Mesendoderm (in vitro differentiated cells): ENCODE data around the gene C1RL.
"Not testable (repeated sequence)": the region's sequence is repeated elsewhere in the genome, so short reads cannot be mapped to it uniquely, and the experiment has no call there.

ENCODE experiments used
- DNase-seq: peaks from one replicate; pipeline ENCODE4 v3.0.0; 2013
- H2AK5ac ChIP-seq: 2 replicates; pipeline ENCODE4 v1.6.1; 2013; ENCODE audit warnings: low read length, inconsistent platforms
- H2BK120ac ChIP-seq: 2 replicates; pipeline ENCODE4 v1.6.1; 2013; ENCODE audit warnings: low read depth, mild to moderate bottlenecking, low read length, moderate library complexity, mixed read lengths
- H2BK15ac ChIP-seq: replicated peaks from 2 replicates; pipeline ENCODE4 v1.6.1; 2013; ENCODE audit warnings: low read depth, mild to moderate bottlenecking, moderate library complexity
- H2BK5ac ChIP-seq: 2 replicates; pipeline ENCODE4 v1.6.1; 2013; ENCODE audit warnings: low read length, inconsistent platforms
- H3K18ac ChIP-seq: 2 replicates; pipeline ENCODE4 v1.6.1; 2013; ENCODE audit warnings: mild to moderate bottlenecking, low read length, mixed read lengths
- H3K23ac ChIP-seq: one replicate; pipeline ENCODE4 v1.6.1; 2013; ENCODE audit warnings: low read length
- H3K27ac ChIP-seq: 2 replicates; pipeline ENCODE4 v1.5.1; 2013; ENCODE audit warnings: low read depth, mild to moderate bottlenecking, inconsistent platforms, low read length, moderate library complexity
- H3K27me3 ChIP-seq: 2 replicates; pipeline ENCODE4 v1.6.1; 2013; ENCODE audit warnings: low read length, control low read depth, mild to moderate bottlenecking, inconsistent platforms; ENCODE audit not compliant: insufficient read depth, poor library complexity
- H3K36me3 ChIP-seq: 2 replicates; pipeline ENCODE4 v1.6.1; 2013; ENCODE audit warnings: low read length, inconsistent platforms; ENCODE audit not compliant: control insufficient read depth, insufficient read depth
- H3K4ac ChIP-seq: one replicate; pipeline ENCODE4 v1.6.1; 2013; ENCODE audit warnings: low read depth, mild to moderate bottlenecking, low read length, moderate library complexity
- H3K4me1 ChIP-seq: 2 replicates; pipeline ENCODE4 v1.6.1; 2013; ENCODE audit warnings: low read depth, low read length, inconsistent platforms; ENCODE audit not compliant: control insufficient read depth
- H3K4me2 ChIP-seq: 2 replicates; pipeline ENCODE4 v1.6.1; 2013; ENCODE audit warnings: low read length
- H3K4me3 ChIP-seq: 2 replicates; pipeline ENCODE4 v1.5.1; 2013; ENCODE audit warnings: mild to moderate bottlenecking, low read length
- H3K56ac ChIP-seq: one replicate; pipeline ENCODE4 v1.6.1; 2013; ENCODE audit warnings: low read length
- H3K79me1 ChIP-seq: 2 replicates; pipeline ENCODE4 v1.6.1; 2013; ENCODE audit warnings: low read length, inconsistent platforms
- H3K79me2 ChIP-seq: 2 replicates; pipeline ENCODE4 v1.6.1; 2013; ENCODE audit warnings: mild to moderate bottlenecking, low read length; ENCODE audit not compliant: control insufficient read depth, insufficient read depth
- H3K9ac ChIP-seq: 2 replicates; pipeline ENCODE4 v1.6.1; 2013; ENCODE audit warnings: low read length, inconsistent platforms
- H4K5ac ChIP-seq: one replicate; pipeline ENCODE4 v1.6.1; 2013; ENCODE audit warnings: low read length
- H4K8ac ChIP-seq: one replicate; pipeline ENCODE4 v1.6.1; 2013; ENCODE audit warnings: low read depth, mild to moderate bottlenecking, control low read depth, low read length, moderate library complexity
- WGBS: extraction: QIAGEN DNeasy Blood & Tissue Kit; methylation state at CpG from one replicate; pipeline ENCODE4 v1.1.7; 2013; ENCODE audit warnings: low lambda C conversion rate, missing lambda C conversion rate; ENCODE audit not compliant: insufficient coverage; ENCODE audit errors: extremely low coverage; 5-methylcytosine and 5-hydroxymethylcytosine counted together

The C1RL gene

DNA sequence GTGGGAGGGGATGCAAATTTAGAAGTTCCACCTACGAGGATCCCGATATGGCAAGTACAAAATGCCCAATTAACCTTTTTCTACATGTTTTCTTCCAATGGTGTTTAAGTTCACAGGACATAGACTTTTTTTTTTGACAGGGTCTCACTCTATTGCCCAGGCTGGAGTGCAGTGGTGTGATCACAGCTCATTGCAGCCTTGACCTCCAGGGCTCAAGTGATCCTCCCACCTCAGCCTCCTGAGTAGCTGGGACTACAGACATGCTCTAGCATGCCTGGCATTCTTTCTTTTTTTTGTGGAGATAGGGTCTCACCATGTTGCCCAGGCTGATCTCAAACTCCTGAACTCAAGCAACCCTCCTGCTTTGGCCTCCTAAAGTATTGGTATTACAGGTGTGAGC, 53.3 kb downstream of the C1RL start:
- H4K8ac ChIP-seq, H3K79me2 ChIP-seq: not testable (repeated sequence)
- WGBS = no CpG with 5 or more reads among the region's 2 CpGs

DNA sequence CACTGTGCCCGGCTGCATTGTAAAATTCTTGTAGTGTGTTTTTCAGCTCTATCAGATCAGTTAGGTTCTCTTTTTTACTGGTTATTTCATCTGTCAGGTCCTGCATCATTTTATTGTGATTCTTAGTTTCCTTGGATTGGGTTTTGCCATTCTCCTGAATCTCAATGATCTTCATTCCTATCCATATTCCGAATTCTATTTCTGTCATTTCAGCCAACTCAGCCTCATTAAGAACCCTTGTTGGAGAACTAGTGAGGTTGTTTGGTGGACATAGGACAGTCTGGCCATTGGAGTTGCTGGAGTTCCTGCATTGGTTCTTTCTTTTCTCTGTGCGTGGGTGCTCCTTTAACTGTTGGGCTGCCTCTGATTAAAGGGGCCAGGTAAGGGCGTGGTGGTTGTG, 54.1 kb downstream of the C1RL start:
- WGBS = no CpG with 5 or more reads among the region's 4 CpGs
- DNase-seq = no peak

More for the DNA sequence above, 53.3 kb downstream of the C1RL start:
- H3K9ac ChIP-seq, H3K4ac ChIP-seq, H2BK15ac ChIP-seq, H3K18ac ChIP-seq, H3K56ac ChIP-seq, H4K5ac ChIP-seq, H3K27ac ChIP-seq, H3K4me2 ChIP-seq, DNase-seq, H3K36me3 ChIP-seq, H3K4me1 ChIP-seq, H3K23ac ChIP-seq, H3K4me3 ChIP-seq, H3K79me1 ChIP-seq, H2BK5ac ChIP-seq, H2AK5ac ChIP-seq, H3K27me3 ChIP-seq, H2BK120ac ChIP-seq: not testable (repeated sequence)

DNA sequence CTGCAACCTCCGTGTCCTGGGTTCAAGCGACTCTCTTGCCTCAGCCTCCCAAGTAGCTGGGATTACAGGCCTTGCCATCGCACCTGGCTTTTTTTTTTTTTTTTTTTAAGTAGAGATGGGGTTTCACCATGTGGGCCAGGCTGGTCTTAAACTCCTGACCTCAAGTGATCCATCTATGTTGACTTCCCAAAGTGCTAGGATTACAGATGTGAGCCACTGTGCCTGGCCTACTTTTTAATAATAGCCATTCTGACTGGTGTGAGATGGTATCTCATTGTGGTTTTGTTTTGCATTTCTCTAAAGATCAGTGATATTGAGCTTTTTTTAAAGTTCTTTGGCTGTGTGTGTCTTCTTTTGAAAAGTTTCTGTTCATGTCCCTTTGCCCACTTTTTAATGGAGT, 59.0 kb downstream of the C1RL start:
- not testable (repeated sequence) for H4K8ac ChIP-seq, H4K5ac ChIP-seq, H3K4me3 ChIP-seq, H2BK5ac ChIP-seq, H3K18ac ChIP-seq, H3K9ac ChIP-seq, H3K79me1 ChIP-seq, H2BK15ac ChIP-seq, H3K4ac ChIP-seq, H3K4me1 ChIP-seq, DNase-seq, H3K36me3 ChIP-seq, H3K79me2 ChIP-seq, H2AK5ac ChIP-seq, H3K27me3 ChIP-seq, H3K56ac ChIP-seq, H3K23ac ChIP-seq, H3K4me2 ChIP-seq, H2BK120ac ChIP-seq, H3K27ac ChIP-seq
- no CpG with 5 or more reads among the region's 3 CpGs for WGBS

More for the DNA sequence above, 54.1 kb downstream of the C1RL start:
- Histone ChIP-seq H4K5ac (no peak overlapping the region), H3K36me3 (no peaks in the 10 kb centered on the region), H2BK15ac (no peak overlapping the region), H3K23ac (no peak overlapping the region), H3K56ac (no peak overlapping the region), H3K79me1 (no peaks in the 10 kb centered on the region), H4K8ac (no peak overlapping the region), H3K27me3 (no peaks in the 10 kb centered on the region), H3K4ac (no peak overlapping the region), H2BK5ac (no peak overlapping the region), H3K4me3 (no peak overlapping the region), H2AK5ac (no peak overlapping the region), H3K4me2 (no peak overlapping the region), H3K9ac (no peak overlapping the region), H3K4me1 (no peaks in the 10 kb centered on the region), H3K18ac (no peak overlapping the region), H3K27ac (no peak overlapping the region), H3K79me2 (no peaks in the 10 kb centered on the region), H2BK120ac (no peak overlapping the region)

DNA sequence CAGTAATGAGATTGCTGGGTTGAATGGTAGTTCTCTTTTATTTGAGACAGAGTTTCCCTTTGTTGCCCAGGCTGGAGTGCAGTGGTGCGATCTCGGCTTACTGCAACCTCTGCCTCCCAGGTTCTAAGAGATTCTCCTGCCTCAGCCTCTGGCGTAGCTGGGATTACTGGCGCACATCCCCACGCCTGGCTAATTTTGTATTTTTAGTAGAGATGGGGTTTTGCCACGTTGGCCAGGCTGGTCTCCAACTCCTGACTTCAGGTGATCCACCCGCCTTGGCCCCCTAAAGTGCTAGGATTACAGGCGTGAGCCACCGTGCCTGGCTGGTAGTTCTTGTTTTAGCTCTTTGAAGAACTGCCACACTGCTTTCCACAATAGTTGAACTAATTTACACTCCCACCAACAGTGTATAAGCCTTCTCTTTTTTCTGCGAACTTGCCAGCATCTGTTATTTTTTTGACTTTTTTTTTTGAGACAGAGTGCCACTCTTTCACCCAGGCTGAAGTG, 59.5 kb downstream of the C1RL start:
- no CpG with 5 or more reads among the region's 10 CpGs for WGBS
- H3K79me2 ChIP-seq, H3K4me2 ChIP-seq, H3K23ac ChIP-seq, DNase-seq, H2BK5ac ChIP-seq, H3K4ac ChIP-seq, H3K27ac ChIP-seq, H3K36me3 ChIP-seq, H3K56ac ChIP-seq, H3K9ac ChIP-seq, H3K18ac ChIP-seq, H2AK5ac ChIP-seq, H3K4me3 ChIP-seq, H3K79me1 ChIP-seq, H4K5ac ChIP-seq, H3K27me3 ChIP-seq, H2BK15ac ChIP-seq, H2BK120ac ChIP-seq, H4K8ac ChIP-seq, H3K4me1 ChIP-seq: not testable (repeated sequence)

DNA sequence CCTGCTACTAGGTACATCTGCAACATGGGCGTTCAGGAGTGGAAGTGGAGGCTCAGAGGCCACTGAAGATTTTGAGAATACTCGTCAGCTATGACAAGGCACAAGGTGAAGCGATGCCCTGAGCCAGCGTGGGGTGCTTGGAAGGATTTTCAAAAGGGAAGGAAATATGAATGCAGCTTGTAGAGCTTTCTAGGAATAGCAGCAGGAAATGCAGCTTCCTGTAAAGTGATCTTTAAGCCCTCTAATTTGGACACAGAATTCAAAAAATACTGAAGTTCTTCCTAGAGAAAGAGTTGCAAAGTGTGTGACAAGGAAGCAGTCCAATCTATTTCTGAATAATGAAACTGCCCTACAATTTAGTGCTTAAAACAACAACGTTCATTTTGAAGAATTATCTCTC, 61.7 kb downstream of the C1RL start:
- H3K4me2 ChIP-seq = no peak overlapping the region
- H2BK15ac ChIP-seq = no peak overlapping the region
- H2AK5ac ChIP-seq = no peak overlapping the region
- no peak overlapping the region for H3K4me3 ChIP-seq
- H3K27me3 ChIP-seq = no peaks in the 10 kb centered on the region
- H3K18ac ChIP-seq = no peak overlapping the region
- H2BK120ac ChIP-seq = no peak overlapping the region
- no peak for DNase-seq
- H3K79me1 ChIP-seq = no peaks in the 10 kb centered on the region
- no peak overlapping the region for H4K5ac ChIP-seq
- no peak overlapping the region for H3K27ac ChIP-seq
- H3K4ac ChIP-seq = no peak overlapping the region
- no peak overlapping the region for H3K56ac ChIP-seq
- no peak overlapping the region for H3K9ac ChIP-seq
- H3K4me1 ChIP-seq = no peaks in the 10 kb centered on the region
- no peaks in the 10 kb centered on the region for H3K79me2 ChIP-seq
- no peaks in the 10 kb centered on the region for H3K36me3 ChIP-seq
- no peak overlapping the region for H3K23ac ChIP-seq
- no peak overlapping the region for H2BK5ac ChIP-seq
- WGBS = no CpG with 5 or more reads among the region's 5 CpGs
- no peak overlapping the region for H4K8ac ChIP-seq

DNA sequence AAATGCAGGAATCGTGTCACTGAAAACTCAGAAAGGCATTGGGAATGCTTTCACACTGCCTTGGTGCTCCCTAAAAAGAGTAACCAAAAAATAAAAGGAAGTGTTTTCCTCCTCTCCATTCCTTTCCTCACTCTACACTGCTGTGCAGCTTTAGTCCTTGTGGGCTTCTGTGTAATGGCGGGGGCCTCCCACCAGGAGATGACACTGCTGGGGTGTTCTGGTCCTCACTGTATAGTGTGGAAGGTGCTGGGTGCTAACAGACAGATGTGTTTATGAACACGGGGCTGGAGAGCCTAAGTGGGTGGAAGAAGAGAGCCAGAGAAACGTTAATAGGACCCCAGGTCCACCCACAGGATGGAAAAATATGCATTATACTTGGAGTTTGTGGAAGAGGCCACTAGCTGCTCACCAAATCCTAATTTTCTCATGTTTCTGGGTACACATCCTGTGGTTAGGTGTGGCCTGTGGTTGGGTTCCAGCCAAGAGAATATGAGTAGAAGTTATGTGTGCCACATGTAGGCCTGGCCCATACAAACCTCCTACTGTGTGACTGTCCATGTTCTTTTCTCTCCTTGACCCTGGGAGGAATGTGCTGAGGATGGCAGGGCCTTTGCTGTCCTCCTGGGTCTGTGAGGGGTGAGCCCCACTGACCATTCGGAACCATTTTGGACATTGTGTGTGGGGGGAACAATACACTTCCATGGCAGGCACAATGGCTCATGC, 62.5 kb downstream of the C1RL start:
- Histone ChIP-seq H3K4me3 (no peak overlapping the region), H2BK15ac (no peak overlapping the region), H3K56ac (no peak overlapping the region), H4K8ac (no peak overlapping the region), H3K27ac (no peak overlapping the region), H3K18ac (no peak overlapping the region), H3K9ac (no peak overlapping the region), H3K4ac (no peak overlapping the region), H3K4me2 (no peak overlapping the region), H3K36me3 (no peaks in the 10 kb centered on the region), H3K23ac (no peak overlapping the region), H2BK120ac (no peak overlapping the region), H2AK5ac (no peak overlapping the region), H3K4me1 (no peaks in the 10 kb centered on the region), H3K79me2 (no peaks in the 10 kb centered on the region), H3K27me3 (no peaks in the 10 kb centered on the region), H2BK5ac (no peak overlapping the region), H4K5ac (no peak overlapping the region), H3K79me1 (no peaks in the 10 kb centered on the region)
- DNase-seq = no peak
- WGBS = no CpG with 5 or more reads among the region's 5 CpGs
